ENCODE results near the gene GNG7. TPM values are rescaled to one million over a fixed set of nuclear protein-coding genes. Genes with fewer than 3 reads are reported as not detected.

The GNG7 gene
- total RNA-seq, 1 experiment from 2014 or later, result 9.6 TPM

DNA sequence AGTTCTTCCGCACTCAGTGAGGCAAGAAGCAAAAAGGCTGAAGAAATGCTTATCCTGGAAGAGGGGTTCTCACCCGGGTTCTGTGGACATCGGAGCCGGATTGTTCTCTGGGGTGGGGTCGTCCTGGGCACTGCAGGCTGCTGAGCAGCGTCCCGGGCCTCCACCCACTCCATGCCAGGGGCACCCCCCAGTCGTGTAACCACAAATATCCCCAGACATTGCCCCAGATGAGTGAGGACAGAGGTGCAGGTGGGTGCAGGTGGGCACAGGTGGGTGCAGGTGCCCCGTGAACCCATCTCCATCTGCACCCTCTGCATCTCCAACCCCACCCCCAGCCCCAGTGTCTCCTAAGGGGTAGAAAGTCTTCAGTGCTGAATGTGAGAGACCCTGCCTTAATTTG, 67.5 kb downstream of the GNG7 start:
- Mint-ChIP-seq H3K36me3 (0 out of 2 replicates have a peak, but pooled peaks cover 4% of the 10 kb centered on the region), H3K4me3 (no peak overlapping the region), H3K27ac (no peak overlapping the region), H3K4me1 (peaks cover 17% of the 10 kb centered on the region), H3K9me3 (peaks cover 14% of the 10 kb centered on the region), H3K27me3 (ENCODE audit: low read depth) (no peaks in the 10 kb centered on the region; the same call in none of the 2 replicates)
- no peak for DNase-seq (ENCODE audit: low spot score)
- TF ChIP-seq, protein P1, sequence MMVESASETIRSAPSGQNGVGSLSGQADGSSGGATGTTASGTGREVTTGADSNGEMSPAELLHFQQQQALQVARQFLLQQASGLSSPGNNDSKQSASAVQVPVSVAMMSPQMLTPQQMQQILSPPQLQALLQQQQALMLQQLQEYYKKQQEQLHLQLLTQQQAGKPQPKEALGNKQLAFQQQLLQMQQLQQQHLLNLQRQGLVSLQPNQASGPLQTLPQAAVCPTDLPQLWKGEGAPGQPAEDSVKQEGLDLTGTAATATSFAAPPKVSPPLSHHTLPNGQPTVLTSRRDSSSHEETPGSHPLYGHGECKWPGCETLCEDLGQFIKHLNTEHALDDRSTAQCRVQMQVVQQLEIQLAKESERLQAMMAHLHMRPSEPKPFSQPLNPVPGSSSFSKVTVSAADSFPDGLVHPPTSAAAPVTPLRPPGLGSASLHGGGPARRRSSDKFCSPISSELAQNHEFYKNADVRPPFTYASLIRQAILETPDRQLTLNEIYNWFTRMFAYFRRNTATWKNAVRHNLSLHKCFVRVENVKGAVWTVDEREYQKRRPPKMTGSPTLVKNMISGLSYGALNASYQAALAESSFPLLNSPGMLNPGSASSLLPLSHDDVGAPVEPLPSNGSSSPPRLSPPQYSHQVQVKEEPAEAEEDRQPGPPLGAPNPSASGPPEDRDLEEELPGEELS (CRISPR knock-in tag; IDR thresholded peaks at IDR 0.05), result no peak
- TF ChIP-seq, protein P2, sequence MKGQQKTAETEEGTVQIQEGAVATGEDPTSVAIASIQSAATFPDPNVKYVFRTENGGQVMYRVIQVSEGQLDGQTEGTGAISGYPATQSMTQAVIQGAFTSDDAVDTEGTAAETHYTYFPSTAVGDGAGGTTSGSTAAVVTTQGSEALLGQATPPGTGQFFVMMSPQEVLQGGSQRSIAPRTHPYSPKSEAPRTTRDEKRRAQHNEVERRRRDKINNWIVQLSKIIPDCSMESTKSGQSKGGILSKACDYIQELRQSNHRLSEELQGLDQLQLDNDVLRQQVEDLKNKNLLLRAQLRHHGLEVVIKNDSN (CRISPR knock-in tag; IDR thresholded peaks at IDR 0.05), result no peak
- TF ChIP-seq, protein P3, sequence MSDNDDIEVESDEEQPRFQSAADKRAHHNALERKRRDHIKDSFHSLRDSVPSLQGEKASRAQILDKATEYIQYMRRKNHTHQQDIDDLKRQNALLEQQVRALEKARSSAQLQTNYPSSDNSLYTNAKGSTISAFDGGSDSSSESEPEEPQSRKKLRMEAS (CRISPR knock-in tag; IDR thresholded peaks at IDR 0.05), result no peak
- TF ChIP-seq, protein P4, sequence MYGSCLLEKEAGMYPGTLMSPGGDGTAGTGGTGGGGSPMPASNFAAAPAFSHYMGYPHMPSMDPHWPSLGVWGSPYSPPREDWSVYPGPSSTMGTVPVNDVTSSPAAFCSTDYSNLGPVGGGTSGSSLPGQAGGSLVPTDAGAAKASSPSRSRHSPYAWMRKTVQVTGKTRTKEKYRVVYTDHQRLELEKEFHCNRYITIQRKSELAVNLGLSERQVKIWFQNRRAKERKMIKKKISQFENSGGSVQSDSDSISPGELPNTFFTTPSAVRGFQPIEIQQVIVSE (CRISPR knock-in tag; IDR thresholded peaks at IDR 0.05; ENCODE audit: borderline replicate concordance), result no peak
- no peak for TF ChIP-seq SMAD4 (CRISPR knock-in tag; IDR thresholded peaks at IDR 0.05)
- POLR2A ChIA-PET, result no interaction called here
- CTCF ChIA-PET, result interaction anchor here (0.7 to 3.1 kb wide), 5 partner anchors 13 to 82 kb away, joined by 3 to 35 read pairs (median 4); no protein-coding TSS in a partner anchor
- ATAC-seq, result no peak

DNA sequence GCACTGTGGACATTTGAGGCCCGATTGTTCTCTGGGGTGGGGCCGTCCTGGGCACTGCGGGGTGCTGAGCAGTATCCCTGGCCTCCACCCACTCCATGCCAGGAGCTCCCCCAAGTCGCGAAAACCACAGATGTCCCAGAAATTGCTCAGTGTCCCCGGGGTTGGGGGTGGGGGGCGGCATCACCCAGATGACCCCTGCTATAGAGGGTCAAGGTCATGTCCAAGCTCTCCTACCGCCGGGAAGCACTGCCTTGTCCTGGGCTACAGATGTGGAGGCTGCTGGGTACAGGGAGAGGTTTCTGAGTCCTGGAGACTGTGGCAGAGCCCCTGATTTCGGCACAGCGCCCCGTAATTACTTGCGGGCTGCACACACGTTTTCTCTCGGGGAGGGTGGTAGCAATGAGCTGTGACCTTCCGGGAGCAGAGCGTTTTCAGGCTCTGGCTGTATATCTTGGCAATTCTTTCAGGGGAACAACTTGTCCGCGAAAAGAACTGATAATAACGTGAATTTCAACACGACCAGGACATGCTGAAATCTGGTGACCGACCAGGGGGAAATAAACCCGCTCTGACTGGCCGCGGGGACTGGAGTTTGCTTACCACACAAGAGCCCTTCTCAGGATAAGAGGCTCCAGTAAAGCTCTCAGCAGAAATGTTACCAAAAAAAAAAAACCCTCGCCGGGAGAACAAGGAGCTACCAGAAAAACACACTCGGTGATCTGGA, 68.1 kb downstream of the GNG7 start:
- Mint-ChIP-seq H3K36me3 (peaks cover 4% of the 10 kb centered on the region; the same call in 1 of the 2 replicates), H3K27ac (no peak overlapping the region), H3K4me1 (peaks cover 16% of the 10 kb centered on the region), H3K27me3 (ENCODE audit: low read depth) (no peaks in the 10 kb centered on the region; the same call in none of the 2 replicates), H3K4me3 (no peak overlapping the region), H3K9me3 (peaks cover 20% of the 10 kb centered on the region)
- POLR2A ChIA-PET, result no interaction called here
- ATAC-seq, result no peak
- TF ChIP-seq, protein P2 (CRISPR knock-in tag; IDR thresholded peaks at IDR 0.05), result no peak
- TF ChIP-seq IRF2 (CRISPR knock-in tag; IDR thresholded peaks at IDR 0.05; ENCODE audit: borderline replicate concordance, low read depth) (no peak), NFATC4 (CRISPR knock-in tag; IDR thresholded peaks at IDR 0.05) (no peak), SMAD3 (CRISPR knock-in tag; IDR thresholded peaks at IDR 0.05; ENCODE audit: borderline replicate concordance) (no peak), CREB1 (CRISPR knock-in tag; IDR thresholded peaks at IDR 0.05) (no peak)
- TF ChIP-seq, protein P5, sequence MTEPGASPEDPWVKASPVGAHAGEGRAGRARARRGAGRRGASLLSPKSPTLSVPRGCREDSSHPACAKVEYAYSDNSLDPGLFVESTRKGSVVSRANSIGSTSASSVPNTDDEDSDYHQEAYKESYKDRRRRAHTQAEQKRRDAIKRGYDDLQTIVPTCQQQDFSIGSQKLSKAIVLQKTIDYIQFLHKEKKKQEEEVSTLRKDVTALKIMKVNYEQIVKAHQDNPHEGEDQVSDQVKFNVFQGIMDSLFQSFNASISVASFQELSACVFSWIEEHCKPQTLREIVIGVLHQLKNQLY (CRISPR knock-in tag; IDR thresholded peaks at IDR 0.05), result no peak
- TF ChIP-seq, protein P6, sequence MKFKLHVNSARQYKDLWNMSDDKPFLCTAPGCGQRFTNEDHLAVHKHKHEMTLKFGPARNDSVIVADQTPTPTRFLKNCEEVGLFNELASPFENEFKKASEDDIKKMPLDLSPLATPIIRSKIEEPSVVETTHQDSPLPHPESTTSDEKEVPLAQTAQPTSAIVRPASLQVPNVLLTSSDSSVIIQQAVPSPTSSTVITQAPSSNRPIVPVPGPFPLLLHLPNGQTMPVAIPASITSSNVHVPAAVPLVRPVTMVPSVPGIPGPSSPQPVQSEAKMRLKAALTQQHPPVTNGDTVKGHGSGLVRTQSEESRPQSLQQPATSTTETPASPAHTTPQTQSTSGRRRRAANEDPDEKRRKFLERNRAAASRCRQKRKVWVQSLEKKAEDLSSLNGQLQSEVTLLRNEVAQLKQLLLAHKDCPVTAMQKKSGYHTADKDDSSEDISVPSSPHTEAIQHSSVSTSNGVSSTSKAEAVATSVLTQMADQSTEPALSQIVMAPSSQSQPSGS (CRISPR knock-in tag; IDR thresholded peaks at IDR 0.05; ENCODE audit: borderline replicate concordance, low read depth), result no peak
- no peak for DNase-seq (ENCODE audit: low spot score)
- CTCF ChIA-PET, result interaction anchor here (0.7 to 3.1 kb wide), 4 partner anchors 14 to 83 kb away, joined by 3 to 26 read pairs (median 4); no protein-coding TSS in a partner anchor

DNA sequence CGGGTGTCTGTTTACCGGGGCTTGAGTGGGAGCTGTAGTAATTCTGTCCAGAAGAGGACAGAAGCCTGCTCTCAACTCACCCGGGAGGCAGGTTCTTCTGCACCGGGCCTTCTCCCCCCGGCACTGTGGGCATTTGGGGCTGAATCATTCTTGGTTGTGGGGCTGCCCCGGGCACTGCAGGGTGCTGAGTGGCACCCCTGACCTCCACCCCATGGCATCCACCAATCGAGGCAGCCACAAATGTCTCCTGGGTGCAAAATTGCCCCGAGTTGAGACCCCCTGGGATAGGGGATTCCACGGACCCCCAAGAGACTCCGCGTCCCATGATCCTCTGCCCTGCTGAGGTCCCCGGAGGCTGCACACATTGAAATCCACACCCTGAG, 68.8 kb downstream of the GNG7 start:
- Mint-ChIP-seq H3K4me1 (peaks cover 10% of the 10 kb centered on the region), H3K9me3 (peaks cover 27% of the 10 kb centered on the region), H3K4me3 (no peak overlapping the region), H3K27me3 (ENCODE audit: low read depth) (no peaks in the 10 kb centered on the region; the same call in none of the 2 replicates), H3K36me3 (peaks cover 8% of the 10 kb centered on the region; the same call in 1 of the 2 replicates), H3K27ac (no peak overlapping the region)
- ATAC-seq, result no peak
- ChIA-PET CTCF (interaction anchor here (0.6 kb wide), 1 partner anchor 28 kb away, joined by 3 read pairs; no protein-coding TSS in a partner anchor), POLR2A (no interaction called here)
- TF ChIP-seq, protein P4 (CRISPR knock-in tag; IDR thresholded peaks at IDR 0.05; ENCODE audit: borderline replicate concordance), result no peak
- DNase-seq (ENCODE audit: low spot score), result no peak

Data from WTC11 (cell line).